GM21526 (cell line): Measurements from ENCODE around the gene PLXNA4.

Experiments
- ATAC-seq: cut with Tn5 transposase; IDR thresholded peaks from one replicate; pipeline ENCODE4 v1.9.1; 2021; ENCODE audit warnings: moderate library complexity; ENCODE audit not compliant: unreplicated experiment, low FRiP score

Gene PLXNA4

DNA sequence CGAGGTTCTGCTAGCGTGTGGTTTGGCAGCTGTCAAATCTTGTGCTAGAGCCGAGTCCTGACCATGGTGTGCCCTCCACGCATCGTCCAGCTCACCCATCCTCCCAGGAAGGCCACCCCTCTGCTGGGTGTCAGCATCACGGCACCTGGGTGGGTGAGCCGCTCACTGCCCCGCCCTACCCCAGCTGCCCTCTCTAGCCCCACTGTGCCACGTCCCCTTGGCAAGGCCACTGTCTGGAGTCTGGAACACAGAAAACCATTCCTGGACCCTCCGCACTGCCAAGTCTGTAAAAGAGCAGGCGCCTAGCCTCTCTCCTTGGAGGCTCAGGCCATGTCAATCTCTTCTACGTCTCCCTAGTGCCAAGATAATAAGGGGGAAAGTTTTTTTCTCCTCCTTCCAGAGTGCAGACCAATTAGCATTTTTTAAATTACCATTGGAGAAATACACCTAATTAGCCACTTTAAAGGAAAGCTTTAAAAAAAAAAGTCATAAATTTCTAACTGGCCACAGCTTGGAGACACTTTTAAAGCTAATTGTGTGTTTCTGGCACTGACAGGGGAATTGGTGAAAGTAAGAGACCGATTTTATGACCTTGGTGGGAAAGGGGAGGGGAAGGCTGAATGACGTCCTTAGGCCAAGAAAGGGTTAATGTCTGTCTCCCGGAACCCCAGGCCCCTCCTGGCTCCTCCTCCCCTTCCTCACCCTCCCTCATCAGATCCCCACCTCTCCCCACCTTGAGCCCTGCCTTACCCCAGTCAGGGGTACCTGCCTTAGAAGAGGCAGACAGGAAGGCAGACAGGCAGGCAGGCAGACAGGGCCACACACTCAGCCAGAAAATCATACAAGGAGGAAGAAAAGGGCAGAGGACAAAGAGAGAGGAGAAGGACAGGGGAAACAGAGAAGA is 151.2 kb downstream of the PLXNA4 start:
- ATAC-seq = no peak

DNA sequence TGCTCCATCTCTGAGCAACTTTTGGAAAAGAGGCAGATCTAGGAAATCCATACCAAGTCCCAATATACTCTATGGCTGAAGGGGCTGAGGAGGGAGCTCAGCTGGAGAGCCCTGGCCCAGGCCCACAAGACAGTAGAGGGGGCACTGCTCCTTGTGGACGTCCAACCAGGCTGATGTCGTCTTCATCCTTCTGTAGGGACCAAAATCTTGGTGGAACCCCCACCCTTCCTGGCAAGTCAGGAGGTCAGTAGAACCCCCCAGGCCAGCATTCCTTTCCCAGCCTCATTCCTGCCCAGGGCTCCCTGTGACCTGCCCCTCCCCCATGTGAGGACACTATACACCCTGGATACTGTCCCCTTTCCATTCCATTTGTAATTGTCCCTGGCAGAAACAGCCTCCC is 152.0 kb downstream of the PLXNA4 start:
- ATAC-seq = no peak

DNA sequence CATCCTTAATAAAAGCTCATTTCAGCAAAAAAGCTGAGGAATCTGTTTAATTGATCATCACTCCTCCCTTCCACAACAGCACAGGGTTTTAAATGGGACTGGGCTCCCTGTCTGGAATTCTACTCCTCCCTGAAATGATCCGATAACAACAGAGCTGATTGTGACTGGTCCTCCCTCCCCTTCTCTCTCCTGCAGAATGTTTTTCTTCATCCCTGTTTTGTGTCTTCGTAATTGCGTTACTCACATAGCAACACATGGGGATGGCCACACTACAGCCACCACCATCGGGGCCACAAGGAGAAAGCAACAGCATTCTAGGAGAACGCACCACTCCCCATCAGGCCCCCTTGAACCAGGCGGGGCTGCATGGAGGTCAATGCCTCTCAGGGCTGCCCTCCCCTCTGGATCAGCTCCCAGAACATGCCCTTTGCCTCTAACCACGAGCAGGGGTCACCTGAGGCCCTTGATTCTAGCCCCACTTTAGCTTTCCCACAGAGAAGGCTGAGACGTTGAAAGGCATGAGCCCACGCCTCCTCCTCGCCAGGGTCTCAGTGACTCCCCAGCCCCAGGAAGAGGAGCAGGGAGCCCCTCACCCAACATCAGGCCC is 152.6 kb downstream of the PLXNA4 start:
- no peak for ATAC-seq

DNA sequence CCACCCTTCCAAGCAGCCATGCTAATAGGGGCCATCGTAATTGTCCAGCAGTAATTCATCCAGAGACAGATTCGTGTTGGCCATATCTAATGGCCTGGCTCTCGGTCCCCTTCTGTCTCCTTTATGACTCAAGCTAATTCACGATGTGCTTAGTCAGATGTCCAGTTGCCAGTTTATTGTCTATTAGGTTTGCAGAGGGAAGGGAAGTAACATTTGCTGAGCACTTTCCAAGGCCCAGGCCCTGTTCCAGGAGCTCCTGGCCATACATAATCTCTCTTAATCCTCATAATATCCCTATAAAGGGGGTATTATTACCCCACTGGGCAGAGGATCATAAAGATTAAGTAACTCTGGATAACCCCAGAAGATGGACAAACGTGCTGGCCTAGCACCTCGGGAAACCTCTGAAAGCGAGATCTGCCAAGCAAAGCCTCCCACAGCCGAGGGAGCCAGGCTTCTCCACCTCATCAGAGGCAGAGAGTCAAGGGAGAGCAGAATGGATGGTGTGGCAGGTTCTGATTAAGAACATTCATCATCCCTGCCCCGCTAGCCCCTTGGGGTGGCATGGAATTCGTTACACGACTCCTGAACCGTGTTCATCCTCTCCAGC is 153.7 kb downstream of the PLXNA4 start:
- ATAC-seq = no peak

DNA sequence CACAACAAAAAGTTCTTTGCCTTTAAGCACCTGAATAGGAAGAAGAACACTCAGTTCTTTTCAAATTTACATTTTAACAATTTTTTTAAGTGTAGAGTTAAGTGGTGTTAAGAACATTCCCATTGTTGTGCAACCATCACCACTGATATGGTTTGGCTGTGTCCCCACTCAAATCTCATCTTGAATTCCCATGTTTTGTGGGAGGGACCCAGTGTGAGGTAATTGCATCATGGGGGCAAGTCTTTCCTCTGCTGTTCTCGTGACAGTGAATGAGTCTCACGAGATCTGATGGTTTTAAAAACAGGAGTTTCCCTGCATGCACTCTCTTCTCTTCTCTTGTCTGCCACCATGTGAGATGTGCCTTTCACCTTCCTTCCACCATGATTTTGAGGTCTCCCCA is 155.7 kb downstream of the PLXNA4 start:
- no peak for ATAC-seq

DNA sequence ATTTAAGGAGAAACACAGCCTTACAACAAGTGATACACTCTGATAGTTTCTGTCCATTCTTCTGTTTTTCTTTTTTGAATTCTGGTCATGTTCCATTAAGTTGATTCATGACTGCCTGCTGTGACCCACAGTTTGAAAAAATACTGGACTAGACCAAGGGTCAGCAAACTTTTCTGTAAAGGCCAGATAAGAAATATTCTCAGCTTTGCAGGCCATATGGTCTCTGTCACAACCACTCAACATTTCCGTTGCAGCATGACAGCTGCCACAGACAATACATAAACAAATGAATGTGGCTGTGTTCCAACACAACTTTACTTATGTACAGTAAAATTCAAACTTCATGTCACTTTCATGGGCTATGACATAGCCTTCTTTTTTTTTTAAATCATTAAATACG is 156.7 kb downstream of the PLXNA4 start:
- ATAC-seq = no peak

DNA sequence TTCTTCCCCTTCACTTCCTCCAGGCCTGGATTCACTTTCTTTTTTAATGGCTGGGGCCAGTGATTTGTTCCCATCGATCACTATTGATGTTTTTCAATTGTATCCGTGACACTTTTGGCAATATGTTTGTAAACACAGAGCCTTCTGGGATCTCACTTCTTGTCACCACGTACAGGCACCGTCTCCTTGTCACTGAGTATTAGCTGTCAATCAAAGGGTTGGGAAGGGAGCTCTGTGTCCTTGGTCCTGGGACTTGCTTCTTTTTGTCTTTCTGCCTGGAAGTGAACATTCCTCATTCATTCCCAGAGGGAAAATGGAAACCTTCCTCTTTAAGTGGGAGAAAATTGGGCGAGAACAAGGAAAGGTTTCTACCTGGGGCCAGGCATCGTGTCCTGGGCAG is 157.4 kb downstream of the PLXNA4 start:
- ATAC-seq = no peak

DNA sequence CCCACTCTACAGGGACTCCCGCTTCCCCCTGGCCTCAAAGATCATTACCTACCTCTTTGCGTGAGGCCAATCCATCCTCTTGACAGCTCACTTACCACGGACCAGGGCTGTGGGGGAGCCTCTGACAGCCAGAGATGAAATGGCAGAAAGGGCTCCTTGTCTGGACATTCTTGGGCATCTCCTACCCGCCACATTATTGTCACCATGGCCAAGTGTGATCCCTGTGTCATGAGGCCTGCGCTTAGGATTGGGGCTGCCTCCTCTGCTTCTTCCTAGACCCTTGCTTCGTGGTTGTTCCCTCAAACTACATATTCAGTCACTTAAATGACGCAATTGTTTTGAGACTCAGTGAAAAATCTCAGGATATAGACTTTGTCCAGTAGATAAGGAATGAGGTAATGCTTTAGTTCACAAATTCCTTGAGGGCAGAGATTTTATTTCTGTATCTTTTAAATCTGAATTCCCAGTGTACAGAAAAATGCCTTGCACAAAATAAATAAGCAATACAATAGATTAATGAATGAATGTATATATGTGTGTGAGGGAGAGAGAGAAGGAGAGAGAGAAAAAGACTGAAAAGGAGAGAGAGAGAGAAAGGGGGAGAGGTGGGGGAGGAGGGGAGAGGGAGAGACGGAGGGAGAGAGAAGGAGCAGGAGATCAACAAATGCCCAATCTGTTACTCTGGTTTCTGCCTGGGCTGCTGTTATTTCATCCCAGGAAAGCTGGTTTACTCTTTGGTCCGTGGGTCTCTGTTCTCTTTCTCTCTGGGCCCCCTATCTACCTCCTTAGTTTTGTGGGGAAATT is 159.0 kb downstream of the PLXNA4 start:
- no peak for ATAC-seq

DNA sequence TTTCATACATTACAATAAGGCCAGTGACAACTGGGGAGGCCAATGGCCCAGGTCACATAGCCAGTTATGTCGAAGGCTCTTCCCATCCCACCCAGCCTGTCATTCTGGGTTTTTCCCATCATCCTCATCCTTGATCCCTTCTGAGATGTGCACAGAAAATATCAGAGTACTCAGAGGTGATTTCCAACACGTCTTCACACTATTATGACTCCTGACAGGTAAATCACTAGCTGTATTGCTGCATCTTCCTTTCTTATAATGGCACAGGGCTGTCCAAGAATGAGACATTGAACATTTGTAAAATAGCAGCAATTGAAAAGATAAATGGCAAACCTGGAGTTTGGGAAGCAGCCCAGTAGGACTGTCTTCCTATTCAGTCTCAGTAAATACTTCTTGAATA is 159.9 kb downstream of the PLXNA4 start:
- no peak for ATAC-seq

DNA sequence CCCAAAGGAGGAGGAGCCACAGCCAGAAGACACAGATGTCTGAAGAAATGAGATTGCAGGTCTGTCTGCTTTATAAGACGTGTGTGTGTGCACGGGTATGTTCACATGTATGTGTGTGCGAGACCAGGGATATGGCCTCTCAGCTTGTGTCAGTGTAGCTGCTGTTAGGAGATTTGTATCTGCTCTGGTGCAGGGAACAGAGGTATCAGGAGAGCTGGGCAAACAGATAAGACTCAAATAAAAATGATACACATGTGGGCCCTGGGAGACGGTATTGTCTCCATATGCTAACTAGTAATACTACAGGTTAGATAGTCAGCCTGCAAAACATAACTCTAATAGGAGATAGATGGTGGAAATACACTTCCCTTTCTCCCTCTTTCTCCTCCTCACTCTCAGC is 161.0 kb downstream of the PLXNA4 start:
- ATAC-seq = no peak

DNA sequence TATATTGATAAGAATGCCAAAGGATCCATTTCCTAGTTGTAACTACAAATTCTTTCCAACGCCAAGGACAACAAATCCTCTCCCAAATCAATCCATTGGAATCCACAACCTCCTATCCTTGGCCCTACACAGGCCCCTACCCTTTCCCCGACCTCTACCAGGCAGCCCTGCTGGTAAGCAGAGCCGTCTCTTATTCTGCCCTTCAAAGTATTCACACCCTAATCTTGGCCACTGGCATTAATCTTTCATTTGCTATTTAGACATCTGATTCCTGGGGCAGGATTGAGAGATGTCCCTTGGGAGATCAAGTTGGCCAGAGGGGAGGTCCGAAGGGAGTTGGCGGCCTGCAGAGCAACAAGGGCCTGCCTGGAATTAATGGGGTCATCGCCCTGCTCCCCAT is 161.4 kb downstream of the PLXNA4 start:
- ATAC-seq = no peak

DNA sequence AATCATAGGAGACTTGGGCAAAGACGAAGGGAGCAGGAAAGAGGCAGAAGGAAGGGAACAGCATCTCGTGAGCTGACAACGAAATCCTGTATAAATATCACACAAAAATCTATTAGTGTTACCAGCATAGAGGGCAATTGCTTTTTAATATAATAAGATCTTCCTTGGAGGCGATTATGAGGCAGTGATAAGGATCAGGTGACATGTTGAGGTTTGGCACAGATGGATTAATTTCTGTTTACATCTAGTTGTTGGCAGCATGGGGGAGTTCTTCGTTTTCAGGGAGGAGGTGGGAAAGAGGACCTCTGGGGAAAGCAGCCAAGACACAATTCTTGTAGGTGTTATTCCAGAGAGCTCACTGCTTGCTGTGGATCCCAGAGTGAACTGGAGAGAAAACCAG is 163.8 kb downstream of the PLXNA4 start:
- ATAC-seq = no peak

DNA sequence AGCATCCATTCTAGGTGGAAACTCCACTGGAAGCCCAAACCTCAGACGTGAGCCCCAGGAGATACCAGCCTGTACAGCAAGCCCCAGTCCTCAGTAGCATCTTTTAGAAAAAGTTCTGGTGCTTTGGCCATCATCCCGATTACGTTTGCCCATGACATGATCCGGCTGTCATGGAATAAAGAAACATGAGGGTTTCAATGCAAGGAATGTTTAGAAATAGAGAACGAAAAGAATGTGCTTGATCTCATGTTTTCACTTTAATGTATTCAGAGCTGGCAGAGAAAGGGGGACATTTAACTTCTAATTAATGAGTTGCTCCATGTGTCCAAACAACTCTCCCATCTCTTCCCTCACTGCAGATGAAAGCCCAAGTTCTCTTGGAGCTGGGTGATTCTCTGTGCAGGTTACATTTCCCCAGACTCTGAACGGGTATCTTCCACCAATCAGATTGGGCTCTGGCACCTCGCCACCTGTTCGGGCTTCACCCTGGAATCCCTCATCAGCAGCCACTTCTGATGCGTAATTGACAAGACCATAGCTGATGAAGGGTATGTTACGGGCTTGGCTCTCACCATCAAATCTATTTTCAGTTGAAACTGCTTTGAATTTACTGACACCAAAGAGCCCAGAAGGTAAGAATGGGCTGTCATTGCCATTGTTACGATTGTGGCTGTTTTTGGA is 165.3 kb downstream of the PLXNA4 start:
- ATAC-seq = no peak

DNA sequence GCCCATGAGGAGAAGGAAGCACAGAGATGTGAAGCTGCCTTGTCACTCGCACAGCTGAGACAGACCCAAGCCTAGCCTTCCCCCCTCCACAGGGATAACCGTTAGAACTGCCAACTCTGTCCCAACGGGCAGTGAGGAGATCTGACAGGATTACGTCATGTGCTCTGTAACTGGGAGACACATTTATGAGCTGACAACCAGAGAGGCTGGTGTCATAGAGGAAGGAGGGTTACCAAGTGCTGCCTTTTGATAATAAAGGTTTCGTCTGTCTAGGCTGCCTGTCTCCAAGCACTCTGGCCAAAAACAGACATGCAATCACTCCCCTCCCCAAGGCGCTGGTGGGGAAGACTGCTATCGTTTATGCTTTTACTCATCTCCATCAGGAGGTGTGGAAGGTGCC is 165.9 kb downstream of the PLXNA4 start:
- no peak for ATAC-seq

DNA sequence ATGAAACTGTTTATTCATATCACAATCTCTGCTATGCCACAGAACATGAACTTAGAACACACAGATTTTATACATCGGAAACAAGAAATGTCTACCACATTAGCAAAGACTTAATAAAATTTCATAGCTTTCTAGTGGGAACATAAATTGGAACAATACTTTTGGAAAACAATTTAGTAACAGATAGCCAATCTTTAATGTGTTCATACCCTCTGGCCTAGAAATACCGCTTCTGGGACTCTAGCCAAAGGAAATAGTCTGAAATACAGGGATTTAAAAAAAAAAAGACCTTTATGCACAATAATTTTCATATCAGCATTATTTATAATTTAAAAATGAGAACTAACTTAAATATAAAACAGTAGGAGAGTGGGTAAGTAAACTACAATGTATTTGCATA is 168.5 kb downstream of the PLXNA4 start:
- ATAC-seq = no peak

DNA sequence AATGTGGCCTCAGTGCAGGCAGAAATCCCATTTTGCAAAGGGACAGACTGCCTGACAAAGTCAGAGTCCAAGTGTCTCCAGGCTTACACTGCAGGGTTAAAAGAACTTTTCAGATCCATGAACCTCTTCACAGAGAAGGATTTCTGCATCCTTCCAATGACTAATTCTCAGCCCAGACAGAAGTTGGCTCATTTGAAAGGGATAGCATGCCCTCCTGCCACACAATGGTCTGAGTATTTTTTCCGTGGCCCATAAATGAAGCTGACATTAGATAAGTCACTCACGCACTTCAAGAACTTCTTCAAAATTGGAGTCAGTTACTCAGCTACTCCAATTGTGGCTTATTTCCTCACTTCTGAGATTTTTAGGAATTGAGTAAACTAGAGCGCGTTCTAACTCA is 170.2 kb downstream of the PLXNA4 start:
- no peak for ATAC-seq

DNA sequence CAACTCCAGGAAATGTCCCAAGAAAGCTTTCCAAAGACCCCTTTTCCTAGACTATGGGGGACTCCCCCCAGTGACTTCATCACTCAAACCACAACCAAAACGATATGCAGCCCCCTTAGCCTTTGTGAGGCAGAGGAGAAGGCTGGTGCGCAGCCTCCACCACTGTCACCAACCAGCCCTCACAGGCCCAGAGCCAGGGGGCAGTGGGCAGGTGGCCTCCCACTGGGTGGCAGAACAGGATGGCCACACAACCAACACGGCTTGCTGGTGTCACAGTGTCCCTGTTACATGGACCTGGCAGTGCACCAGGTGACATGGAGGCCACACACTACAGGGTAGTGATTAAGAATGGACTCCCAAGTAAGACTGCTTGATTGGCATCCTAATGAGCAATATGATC is 172.0 kb downstream of the PLXNA4 start:
- no peak for ATAC-seq

DNA sequence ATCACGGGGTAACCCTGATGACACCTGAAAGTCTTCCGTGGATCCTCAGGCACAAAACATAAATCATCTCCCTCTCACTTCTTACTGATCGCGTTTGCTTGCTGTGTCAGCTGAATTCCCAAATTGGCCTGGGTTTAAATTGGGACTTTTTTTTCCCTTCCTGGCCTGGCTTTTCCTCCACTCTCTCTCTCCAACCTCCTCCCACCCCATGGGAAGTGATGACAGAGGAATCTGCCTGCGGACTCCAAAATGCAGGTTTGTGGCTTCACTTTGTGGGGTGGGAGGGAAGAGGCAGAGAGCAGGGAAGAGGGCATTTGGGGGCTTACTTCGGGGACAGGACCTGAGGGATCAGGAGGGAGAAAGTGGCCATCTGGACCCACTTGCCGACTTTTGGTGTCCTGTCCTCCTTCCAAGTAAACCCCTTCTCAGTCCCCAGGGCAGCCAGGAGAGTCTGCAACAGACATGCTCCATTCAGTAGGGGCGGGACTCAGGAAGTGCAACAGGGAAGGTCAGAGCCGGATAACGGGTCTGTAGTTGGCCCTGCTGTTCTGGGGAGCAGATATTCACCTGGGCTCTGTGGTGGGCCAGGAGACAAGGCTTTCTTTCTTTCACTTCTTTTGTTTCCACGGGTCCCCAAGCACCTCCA is 172.7 kb downstream of the PLXNA4 start:
- no peak for ATAC-seq

DNA sequence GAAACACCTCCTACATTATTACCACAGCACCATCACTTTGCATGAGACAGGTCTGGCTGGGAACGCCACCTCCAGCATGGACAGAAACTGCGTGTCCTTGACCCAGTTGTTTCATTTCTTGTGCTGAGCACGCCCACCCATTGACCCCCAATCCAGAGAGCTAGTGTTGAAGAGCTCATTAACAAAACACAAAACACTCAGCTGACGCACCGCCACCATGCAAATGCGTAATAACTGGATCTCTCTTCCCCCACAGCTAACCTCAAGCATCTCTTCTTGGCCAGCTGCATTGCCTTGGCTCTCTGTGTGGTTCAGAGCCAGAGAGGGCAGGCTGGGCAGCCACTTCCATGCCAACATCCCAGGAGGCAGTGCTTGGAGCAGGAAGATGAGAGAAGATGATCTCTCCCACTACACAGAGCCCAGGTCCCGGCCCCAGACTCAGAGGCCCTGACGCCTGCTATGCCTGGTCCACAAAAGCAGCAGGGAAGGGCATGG is 173.5 kb downstream of the PLXNA4 start:
- ATAC-seq = no peak

DNA sequence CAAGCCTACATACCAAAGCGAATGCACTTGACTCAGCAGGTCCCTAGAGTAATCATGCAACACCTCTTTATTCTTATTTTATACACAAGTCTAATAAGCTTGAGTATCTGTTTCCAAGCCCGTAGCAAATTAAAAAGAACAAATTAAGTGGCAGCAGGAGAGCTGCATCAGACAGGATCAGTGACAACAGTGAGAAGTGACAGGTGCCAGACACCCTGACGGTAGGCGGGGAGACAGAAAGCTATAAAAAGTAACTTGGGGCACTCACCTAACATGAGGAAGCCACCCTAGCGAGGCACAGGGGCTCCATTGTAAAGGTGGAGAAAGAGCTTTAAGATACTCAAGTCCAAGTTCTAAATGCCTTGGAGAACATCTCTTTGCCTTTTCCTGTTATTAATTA is 174.2 kb downstream of the PLXNA4 start:
- ATAC-seq = no peak
